HUDEP-2 (cell line): Measurements from ENCODE around the gene SFMBT2.

ENCODE experiments used
- DNase-seq, 76 experiments: peaks; one replicate each; lab custom pipeline; 2025; ENCODE audit not compliant: unreplicated experiment in 76 of 76; lab: John Stamatoyannopoulos, UW

The SFMBT2 gene

GRCh38 chr10:7117806-7118674 is 292.8 kb downstream of the SFMBT2 start:
- DNase-seq = no peak

GRCh38 chr10:7117177-7117799 is 293.5 kb downstream of the SFMBT2 start:
- DNase-seq = no peak

GRCh38 chr10:7111561-7111960 is 299.3 kb downstream of the SFMBT2 start:
- DNase-seq = no peak

- no peak for DNase-seq
Observed at GRCh38 chr10:7111089-7111488, 299.7 kb downstream of the SFMBT2 start.
